GM18517 (cell line): ENCODE results near the gene PPP4R3A.
"Not testable (repeated sequence)": the region's sequence is repeated elsewhere in the genome, so short reads cannot be mapped to it uniquely, and the experiment has no call there.

Experiments
- ATAC-seq: cut with Tn5 transposase; IDR thresholded peaks from one replicate; pipeline ENCODE4 v1.9.1; 2021; ENCODE audit warnings: mild to moderate bottlenecking, moderate library complexity; ENCODE audit not compliant: unreplicated experiment

The PPP4R3A gene

GRCh38 chr14:91510171-91511042, at the start of gene PPP4R3A:
TSS of gene PPP4R3A (minus strand) at chr14:91510310. CDS start at chr14:91509647, 663 bp downstream.
- ATAC-seq, result peak; percentile 81

DNA sequence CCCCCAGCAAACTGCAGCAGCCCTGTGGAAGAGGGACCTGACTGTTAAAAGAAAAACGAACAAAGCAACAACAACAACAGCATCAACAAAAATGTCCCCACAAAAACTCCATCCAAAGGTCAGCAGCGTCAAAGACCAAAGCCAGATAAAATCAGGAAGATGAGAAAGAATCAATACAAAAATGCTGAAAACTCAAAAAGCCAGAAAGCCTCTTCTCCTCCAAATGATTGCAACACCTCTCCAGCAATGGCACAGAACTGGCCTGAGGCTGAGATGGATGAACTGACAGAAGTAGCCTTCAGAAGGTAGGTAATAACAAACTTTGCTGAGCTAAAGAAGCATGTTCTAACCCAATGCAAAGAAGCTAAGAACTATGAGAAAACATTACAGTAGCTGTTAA, 45.4 kb upstream of the PPP4R3A start:
- ATAC-seq, result no peak

DNA sequence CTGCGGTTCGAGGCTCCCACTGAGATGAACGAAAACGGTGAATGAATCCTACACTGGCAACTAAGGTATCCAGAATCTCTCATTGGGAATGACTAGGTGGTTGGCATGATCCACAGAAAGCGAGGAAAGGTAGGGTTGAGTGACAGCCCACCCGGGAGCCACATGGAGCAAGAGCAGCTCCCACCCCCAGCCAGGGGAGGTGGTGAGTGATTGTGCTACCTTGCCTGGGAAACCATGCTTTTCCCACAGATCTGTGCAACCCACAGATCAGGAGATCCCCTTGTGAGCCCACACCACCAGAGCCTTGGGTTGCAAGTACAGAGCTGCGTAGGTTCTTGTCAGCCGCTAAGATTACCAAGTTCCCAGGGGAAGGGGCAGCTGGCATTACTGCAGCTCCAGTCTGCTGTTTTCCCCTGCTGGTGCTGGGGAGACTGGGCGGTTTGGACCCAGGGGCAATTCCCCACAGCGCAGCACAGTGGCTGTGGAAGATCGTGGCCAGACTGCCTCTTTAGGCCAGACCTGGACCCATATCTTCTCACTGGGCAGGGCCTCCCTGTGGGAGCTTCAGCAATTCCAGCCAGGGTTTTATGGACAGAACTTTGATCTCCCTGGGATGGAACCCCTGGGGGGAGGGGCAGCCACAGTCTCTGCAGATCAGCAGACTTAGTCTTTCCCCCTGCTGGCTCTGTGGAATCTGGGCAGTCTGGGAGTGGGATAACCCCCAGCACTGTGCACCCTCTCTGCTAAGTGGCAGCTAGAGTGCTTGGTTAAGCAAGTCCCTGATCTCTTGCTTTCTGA, 44.6 kb upstream of the PPP4R3A start:
- ATAC-seq, result no peak

GRCh38 chr14:91548108-91548507, 38.0 kb upstream of the PPP4R3A start:
- ATAC-seq, result no peak

DNA sequence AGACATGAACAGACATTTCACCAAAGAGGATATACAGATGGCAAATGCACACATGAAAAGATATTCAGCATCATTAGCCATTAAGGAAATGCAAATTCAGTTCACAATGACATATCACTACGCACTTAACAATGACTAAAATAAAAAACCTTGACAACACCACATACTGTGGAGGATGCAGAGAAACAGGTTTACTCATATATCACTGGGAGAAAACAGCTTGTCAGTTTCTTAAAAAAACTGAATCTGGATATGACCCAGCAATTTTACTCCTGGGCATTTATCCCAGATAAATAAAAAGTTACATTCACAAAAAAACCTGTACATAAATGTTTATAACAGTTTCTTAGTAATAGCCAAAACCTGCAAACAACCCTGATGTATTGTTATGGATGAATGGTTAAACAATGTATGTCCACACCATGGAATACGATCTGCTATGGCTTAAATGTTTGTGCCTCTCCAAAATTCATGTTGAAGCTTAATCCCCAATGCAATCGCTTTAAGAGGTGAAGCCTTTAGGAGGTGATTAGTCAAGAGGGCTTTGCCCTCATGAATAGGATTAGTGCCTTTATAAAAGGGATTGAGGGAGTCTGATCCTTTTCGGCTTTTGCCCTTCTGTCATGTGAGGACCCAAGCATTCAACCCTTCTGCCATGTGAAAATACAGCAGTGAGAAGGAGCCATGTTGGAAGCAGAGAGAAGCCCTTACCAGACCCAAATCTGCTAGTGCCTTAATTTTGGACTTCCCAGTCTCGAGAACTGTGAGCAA, 36.0 kb upstream of the PPP4R3A start:
- ATAC-seq, result no peak

GRCh38 chr14:91545204-91545603, 35.1 kb upstream of the PPP4R3A start:
- no peak for ATAC-seq

- ATAC-seq, result no peak
Measured at GRCh38 chr14:91536327-91536726, 26.2 kb upstream of the PPP4R3A start.

- not testable (repeated sequence) for ATAC-seq
Measured at GRCh38 chr14:91534059-91534458, 23.9 kb upstream of the PPP4R3A start.

DNA sequence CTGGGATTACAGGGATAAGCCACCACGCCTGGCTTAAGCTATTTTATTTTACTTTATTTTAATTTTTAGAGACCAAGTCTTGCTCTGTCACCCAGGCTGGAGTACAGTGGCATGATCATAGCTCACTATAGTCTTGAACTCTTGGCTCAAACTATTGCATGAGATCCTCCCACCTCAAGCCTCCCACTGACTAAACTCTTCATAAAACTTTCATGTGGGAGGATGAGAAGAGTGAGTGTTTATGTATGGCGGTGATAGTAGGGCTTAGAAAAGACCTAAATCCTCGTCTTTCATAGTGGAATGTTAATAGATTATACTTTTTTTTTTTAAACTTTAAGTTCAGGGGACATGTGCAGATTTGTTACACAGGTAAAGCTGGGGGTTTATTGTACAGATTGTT, 23.5 kb upstream of the PPP4R3A start:
- no peak for ATAC-seq

DNA sequence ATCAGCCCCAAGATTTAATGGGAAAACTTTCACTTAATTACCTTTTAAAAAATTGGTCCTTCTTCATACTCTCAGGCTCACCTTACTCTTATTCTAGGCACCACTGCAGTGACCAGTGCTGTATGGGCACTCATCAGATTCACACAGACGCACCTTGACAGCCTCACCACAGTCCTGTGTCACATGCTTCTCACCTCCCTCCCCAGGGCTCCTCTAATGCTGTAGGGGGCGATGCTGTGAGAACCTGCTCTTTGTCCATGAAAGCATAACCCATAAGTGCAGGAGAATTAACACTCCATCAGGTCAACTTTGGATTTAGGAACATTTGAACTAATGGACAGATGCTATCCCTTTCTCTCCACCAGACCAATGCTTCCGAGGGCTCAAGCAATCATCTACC, 13.9 kb upstream of the PPP4R3A start:
- no peak for ATAC-seq

GRCh38 chr14:91521061-91521640, 11.0 kb upstream of the PPP4R3A start:
- no peak for ATAC-seq

DNA sequence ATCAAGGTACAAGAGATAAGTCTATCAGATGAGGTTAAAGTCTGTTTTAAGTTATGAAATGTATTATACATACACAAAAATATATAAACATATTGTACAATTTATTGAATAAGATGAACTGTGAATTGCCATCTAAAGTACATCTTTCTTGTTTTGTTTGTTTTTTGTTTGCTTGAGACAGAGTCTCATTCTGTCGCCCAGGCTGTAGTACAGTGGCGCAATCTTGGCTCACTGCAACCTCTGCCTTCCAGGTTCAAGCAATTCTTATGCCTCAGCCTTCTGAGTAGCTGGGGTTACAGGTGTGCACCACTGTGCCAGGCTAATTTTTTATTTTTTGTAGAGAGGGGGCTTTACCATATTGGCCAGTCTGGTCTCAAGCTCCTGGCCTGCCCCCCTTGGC, 10.0 kb upstream of the PPP4R3A start:
- no peak for ATAC-seq

DNA sequence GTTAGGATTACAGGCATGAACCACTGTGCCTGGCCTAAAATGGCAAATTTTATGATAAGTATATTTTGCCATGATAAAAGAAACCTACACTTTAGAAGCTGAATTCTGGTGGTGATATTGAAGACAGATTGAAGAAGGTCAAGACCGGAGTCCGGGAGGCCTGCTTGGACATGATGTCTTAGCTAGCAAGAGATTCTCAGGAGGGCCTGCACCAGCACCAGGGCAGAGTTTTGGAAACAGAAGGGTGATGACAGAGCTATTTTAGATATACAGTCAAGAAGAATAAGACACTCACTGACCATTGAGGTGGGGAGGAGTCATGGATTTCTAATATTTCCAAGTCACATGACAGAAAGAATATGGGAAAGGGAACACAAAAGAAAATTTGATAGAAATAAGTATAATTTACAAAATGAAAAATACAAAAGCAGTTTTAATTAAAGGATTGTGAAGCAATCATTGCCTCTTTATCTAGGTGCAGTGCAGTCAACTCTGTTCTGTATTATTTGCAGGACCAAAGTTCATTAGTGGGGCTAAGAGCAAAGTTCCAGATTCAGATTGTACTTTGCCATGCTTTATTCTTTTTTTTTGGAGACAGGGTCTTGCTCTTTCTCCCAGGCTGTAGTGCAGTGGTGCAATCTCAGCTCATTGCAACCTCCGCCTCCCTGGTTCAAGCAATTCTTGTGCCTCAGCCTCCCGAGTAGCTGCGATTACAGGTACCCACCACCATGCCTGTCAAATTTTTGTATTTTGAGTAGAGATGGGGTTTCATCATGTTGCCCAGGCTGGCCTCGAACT, 9.3 kb upstream of the PPP4R3A start:
- no peak for ATAC-seq

GRCh38 chr14:91516663-91517388, 6.7 kb upstream of the PPP4R3A start:
- no peak for ATAC-seq

DNA sequence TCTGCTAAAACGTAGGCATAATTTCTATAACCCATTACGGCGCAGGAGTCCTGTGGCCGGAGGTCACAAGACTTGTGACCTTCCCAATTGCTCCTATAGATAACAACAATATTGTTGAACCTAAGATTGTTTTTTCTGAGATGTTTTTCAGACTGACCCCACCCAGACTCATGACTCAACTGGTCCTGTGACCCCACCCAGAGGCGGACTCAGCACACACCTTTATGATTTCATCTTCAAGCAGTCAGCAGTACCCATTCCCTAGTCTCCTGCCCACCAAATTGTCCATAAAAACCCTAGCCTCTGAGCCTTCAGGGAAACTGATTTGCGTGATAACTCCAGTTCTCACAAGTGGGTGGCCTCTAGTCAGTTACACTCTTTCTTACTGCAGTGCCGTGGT, 5.9 kb upstream of the PPP4R3A start:
- ATAC-seq, result no peak

DNA sequence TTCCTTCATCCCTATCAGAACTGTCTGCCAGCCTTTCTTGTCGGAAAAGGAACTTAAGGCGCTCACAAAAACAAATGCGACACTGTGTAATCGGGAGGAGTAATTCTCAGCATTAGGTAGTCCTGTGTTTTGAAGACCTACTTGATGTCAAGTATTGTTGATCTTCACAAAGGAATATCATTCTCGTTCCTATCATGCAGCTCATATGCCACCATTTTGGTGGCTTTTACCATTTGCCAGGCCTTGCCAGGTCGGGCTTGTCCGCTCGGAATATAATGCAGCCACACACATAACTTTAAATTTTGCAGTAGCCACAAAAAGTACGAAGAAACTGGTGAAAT, 903 bp upstream of the PPP4R3A start:
- no peak for ATAC-seq

DNA sequence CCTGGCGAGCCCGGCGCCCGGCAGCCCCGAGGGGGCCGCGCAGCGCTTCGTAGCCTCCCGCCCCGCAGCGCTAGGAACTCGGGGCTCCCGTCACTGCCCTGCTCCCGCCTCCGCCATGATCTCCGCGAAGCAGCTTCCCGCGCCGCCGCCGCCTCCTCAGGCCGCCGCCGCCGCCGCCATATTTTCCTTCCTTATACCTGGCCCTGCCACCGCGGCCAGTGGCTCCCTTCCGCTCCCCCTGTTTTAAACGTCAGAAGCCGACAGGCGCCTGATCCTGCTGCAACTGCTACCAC, 286 bp downstream of the PPP4R3A start:
- peak; percentile 24 for ATAC-seq

DNA sequence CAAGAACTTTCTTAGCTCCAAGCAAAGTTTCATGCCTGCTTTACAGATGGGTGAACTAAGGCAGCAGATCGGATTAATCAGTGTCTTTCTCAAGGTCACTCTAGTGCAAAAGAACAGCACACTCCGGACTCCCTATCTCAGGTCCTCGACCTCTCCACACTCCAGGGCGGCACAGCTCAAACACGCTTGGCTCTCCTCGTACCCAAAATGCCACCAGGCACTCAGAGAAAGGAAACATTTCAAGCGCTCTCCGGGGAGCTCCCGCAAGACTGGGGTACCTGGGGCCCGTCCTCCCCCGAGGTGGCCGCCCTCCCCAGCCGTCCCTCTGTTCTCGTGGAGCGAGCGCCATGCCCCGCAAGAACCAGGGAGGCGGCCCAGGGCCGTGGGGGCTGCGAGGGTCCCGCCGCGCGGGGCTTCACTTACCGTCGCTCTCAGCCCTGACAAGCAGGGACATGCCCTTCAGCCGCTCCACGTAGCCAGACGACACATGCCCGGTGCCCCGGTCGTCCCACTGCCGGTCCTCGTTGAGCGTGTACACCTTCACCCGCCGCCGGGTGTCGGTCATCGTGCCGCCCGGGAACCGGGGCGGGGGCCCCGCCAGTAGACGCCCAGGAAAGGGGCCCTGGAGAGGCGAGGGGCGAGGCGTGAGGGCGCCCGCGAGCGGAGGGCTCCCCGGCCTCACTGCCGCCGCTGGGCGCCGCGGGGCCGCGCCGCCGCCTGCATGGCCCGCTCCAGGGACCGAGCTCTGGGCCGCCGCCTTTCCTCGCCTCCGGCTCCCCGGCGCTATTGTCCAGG, 830 bp downstream of the PPP4R3A start:
- peak; percentile 15 for ATAC-seq

- ATAC-seq, result no peak
Measured at GRCh38 chr14:91508105-91508504, 2.0 kb downstream of the PPP4R3A start.
